GM18508 (cell line): ENCODE data around the gene ARRB1.

Experiments
- ATAC-seq: cut with Tn5 transposase; IDR thresholded peaks from one replicate; pipeline ENCODE4 v1.9.1; 2021; ENCODE audit warnings: moderate number of reproducible peaks; ENCODE audit not compliant: insufficient read depth, unreplicated experiment

ARRB1 gene

GRCh38 chr11:75262961-75263852, 88.3 kb downstream of the ARRB1 start:
- ATAC-seq: no peak

- no peak for ATAC-seq
Measured at GRCh38 chr11:75262436-75262835, 89.0 kb downstream of the ARRB1 start.

GRCh38 chr11:75261902-75262361, 89.5 kb downstream of the ARRB1 start:
- ATAC-seq: no peak

GRCh38 chr11:75260396-75261170, 90.9 kb downstream of the ARRB1 start:
- ATAC-seq: no peak

GRCh38 chr11:75254326-75254725, 97.1 kb downstream of the ARRB1 start:
- no peak for ATAC-seq

- no peak for ATAC-seq
Measured at GRCh38 chr11:75249704-75250103, 101.8 kb downstream of the ARRB1 start.

GRCh38 chr11:75248924-75249256, 102.6 kb downstream of the ARRB1 start:
- no peak for ATAC-seq

- no peak for ATAC-seq
Measured at GRCh38 chr11:75246671-75247350, 104.7 kb downstream of the ARRB1 start.

- ATAC-seq: no peak
Measured at GRCh38 chr11:75246006-75246670, 105.3 kb downstream of the ARRB1 start.

GRCh38 chr11:75245356-75246005, 106.0 kb downstream of the ARRB1 start:
- ATAC-seq: no peak

- no peak for ATAC-seq
Measured at GRCh38 chr11:75244052-75244814, 107.2 kb downstream of the ARRB1 start.

GRCh38 chr11:75242722-75243600, 108.5 kb downstream of the ARRB1 start:
- ATAC-seq: no peak

- no peak for ATAC-seq
Measured at GRCh38 chr11:75241906-75242644, 109.4 kb downstream of the ARRB1 start.

GRCh38 chr11:75241036-75241905, 110.2 kb downstream of the ARRB1 start:
- no peak for ATAC-seq

- ATAC-seq: no peak
Measured at GRCh38 chr11:75240311-75241035, 111.0 kb downstream of the ARRB1 start, which contains the start of gene TPBGL. TSS of gene TPBGL (plus strand) at chr11:75240774. CDS start at chr11:75241050, 276 bp downstream.
